ENCODE data around the gene ZBTB9. TPM values are rescaled to one million over a fixed set of nuclear protein-coding genes. Genes with fewer than 3 reads are reported as not detected.

Gene ZBTB9
- total RNA-seq, 1 experiment from 2014 or later, result 11.4 TPM

- H3K27me3 Mint-ChIP-seq (ENCODE audit: insufficient read depth, unreplicated experiment), result peaks cover 3% of the 10 kb centered on the region
- DNase-seq, result no peak
- H3K4me1 Mint-ChIP-seq (ENCODE audit: low read depth, unreplicated experiment), result peaks cover 23% of the 10 kb centered on the region
- H3K4me1 ChIP-seq, result peaks cover 46% of the 10 kb centered on the region
- peak overlapping the region; percentile 81 for H3K4me3 Mint-ChIP-seq (ENCODE audit: unreplicated experiment)
- BruUV-seq (replicated peaks), result TSS peak; percentile 68
- H3K4me3 ChIP-seq (ENCODE audit: low read depth, low read length), result peak overlapping the region; percentile 71
- ChIA-PET CTCF (interaction anchor here (0.6 to 1.7 kb wide), 10 partner anchors 9 to 284 kb away, joined by 3 to 16 read pairs (median 4); partner anchors contain the start of genes BAK1, CUTA, PHF1 and RGL2), POLR2A (interaction anchor here (1.5 kb wide), 1 partner anchor 28 kb away, joined by 7 read pairs; the partner anchor contains the start of gene ZBTB9)
- no peaks in the 10 kb centered on the region for H3K36me3 ChIP-seq (ENCODE audit: control insufficient read depth, insufficient read depth, low read length)
- H3K9me3 Mint-ChIP-seq (ENCODE audit: unreplicated experiment), result no peaks in the 10 kb centered on the region
- peak overlapping the region; percentile 76 for H3K27ac Mint-ChIP-seq (ENCODE audit: unreplicated experiment)
- H3K36me3 Mint-ChIP-seq (ENCODE audit: insufficient read depth, unreplicated experiment), result peaks cover 7% of the 10 kb centered on the region
- H3K27me3 ChIP-seq (replicated peaks; ENCODE audit: control insufficient read depth, insufficient read depth, low read length), result no peaks in the 10 kb centered on the region
- intact Hi-C loops (cut with micrococcal nuclease; ENCODE audit: unreplicated experiment), result loop anchor here (1.0 to 5.0 kb wide), 4 partner anchors 9 to 145 kb away; partner anchors contain the start of genes CUTA and RGL2
- no peaks in the 10 kb centered on the region for H3K9me3 ChIP-seq
- no peak for TF ChIP-seq CTCF (IDR thresholded peaks at IDR 0.05; ENCODE audit: insufficient read depth in 1 of 2, low read depth in 1 of 2, low read length in 1 of 2, severe bottlenecking in 1 of 2, unreplicated experiment in 1 of 2)
Observed at GRCh38 chr6:33426590-33427511, 27.5 kb upstream of the ZBTB9 start.

GRCh38 chr6:33427585-33428223, 26.7 kb upstream of the ZBTB9 start:
- DNase-seq, result peak in 1 of 2 experiments; percentile 61
- Mint-ChIP-seq H3K27me3 (ENCODE audit: insufficient read depth, unreplicated experiment) (peaks cover 3% of the 10 kb centered on the region), H3K9me3 (ENCODE audit: unreplicated experiment) (no peaks in the 10 kb centered on the region), H3K36me3 (ENCODE audit: insufficient read depth, unreplicated experiment) (peaks cover 7% of the 10 kb centered on the region), H3K4me1 (ENCODE audit: low read depth, unreplicated experiment) (peaks cover 31% of the 10 kb centered on the region), H3K27ac (ENCODE audit: unreplicated experiment) (peak overlapping the region; percentile 76), H3K4me3 (ENCODE audit: unreplicated experiment) (peak overlapping the region; percentile 81)
- intact Hi-C loops (cut with micrococcal nuclease; ENCODE audit: unreplicated experiment), result loop anchor here (2.0 to 5.0 kb wide), 3 partner anchors 27 to 145 kb away; partner anchors contain the start of genes RGL2 and ZBTB9
- Histone ChIP-seq H3K27me3 (replicated peaks; ENCODE audit: control insufficient read depth, insufficient read depth, low read length) (no peaks in the 10 kb centered on the region), H3K9me3 (no peaks in the 10 kb centered on the region), H3K36me3 (ENCODE audit: control insufficient read depth, insufficient read depth, low read length) (no peaks in the 10 kb centered on the region), H3K4me3 (ENCODE audit: low read depth, low read length) (peak overlapping the region; percentile 63), H3K4me1 (peaks cover 52% of the 10 kb centered on the region)
- BruUV-seq (replicated peaks), result no TSS peak
- POLR2A ChIA-PET, result no interaction called here
- no peak for TF ChIP-seq CTCF (IDR thresholded peaks at IDR 0.05; ENCODE audit: insufficient read depth in 1 of 2, low read depth in 1 of 2, low read length in 1 of 2, severe bottlenecking in 1 of 2, unreplicated experiment in 1 of 2)
- CTCF ChIA-PET, result no interaction called here

Data from Caco-2 (cell line).